Measurements from ENCODE around the gene PHACTR3.

- TF ChIP-seq CTCF (conservative IDR thresholded peaks at IDR 0.05; ENCODE audit: low read depth, low read length): no peak
- no peak for TF ChIP-seq EZH2phosphoT487 (IDR thresholded peaks at IDR 0.05; ENCODE audit: borderline replicate concordance, low read length)
- TF ChIP-seq EZH2 (IDR thresholded peaks at IDR 0.05; ENCODE audit: low read length, unreplicated experiment): no peak
Observed at GRCh38 chr20:59771506-59772372, 167.4 kb downstream of the PHACTR3 start.
